Gastrocnemius medialis (tissue), 4 donors: ENCODE data around the gene MTMR12.
"Not testable (repeated sequence)": the region's sequence is repeated elsewhere in the genome, so short reads cannot be mapped to it uniquely, and the experiment has no call there.

Source experiments
- CTCF ChIP-seq, 5 experiments: fragments of 450-650 bp in 3 of 5; fragments of 200-600 bp in 2 of 5; sonication (generic) in 2 of 5; IDR thresholded peaks in 4 of 5; conservative IDR thresholded peaks in 1 of 5; 1 replicate in 4 of 5; 2 replicates in 1 of 5; pipeline ENCODE4 v1.5.1; 2016 to 2019; ENCODE audit warnings: antibody characterized with exemption in 5 of 5, mild to moderate bottlenecking in 3 of 5, moderate library complexity in 3 of 5
- POLR2A ChIP-seq, 2 donors: fragments of 450-650 bp; IDR thresholded peaks; one replicate each; pipeline ENCODE4 v1.6.1; 2017; ENCODE audit warnings: antibody characterized with exemption in 2 of 2, mild to moderate bottlenecking in 2 of 2, moderate library complexity in 2 of 2

- TF ChIP-seq CTCF (IDR thresholded peaks at IDR 0.05 in 4 of 5, conservative IDR thresholded peaks at IDR 0.05 in 1 of 5); POLR2A (IDR thresholded peaks at IDR 0.05): not testable (repeated sequence)
Observed at GRCh38 chr5:32290501-32290900, 22.2 kb downstream of the MTMR12 start.
